VCaP (cell line): ENCODE measurements around the gene MAST3.

Source experiments
- H3K27ac ChIP-seq: fragments of 450-650 bp; 2 replicates; pipeline ENCODE4 v1.5.1; 2017
- TF ChIP-seq, protein P1 (sequence below): fragments of 450-650 bp; conservative IDR thresholded peaks from 2 replicates; pipeline ENCODE4 v1.5.1; 2017; ENCODE audit warnings: mild to moderate bottlenecking, moderate library complexity

The MAST3 gene

DNA sequence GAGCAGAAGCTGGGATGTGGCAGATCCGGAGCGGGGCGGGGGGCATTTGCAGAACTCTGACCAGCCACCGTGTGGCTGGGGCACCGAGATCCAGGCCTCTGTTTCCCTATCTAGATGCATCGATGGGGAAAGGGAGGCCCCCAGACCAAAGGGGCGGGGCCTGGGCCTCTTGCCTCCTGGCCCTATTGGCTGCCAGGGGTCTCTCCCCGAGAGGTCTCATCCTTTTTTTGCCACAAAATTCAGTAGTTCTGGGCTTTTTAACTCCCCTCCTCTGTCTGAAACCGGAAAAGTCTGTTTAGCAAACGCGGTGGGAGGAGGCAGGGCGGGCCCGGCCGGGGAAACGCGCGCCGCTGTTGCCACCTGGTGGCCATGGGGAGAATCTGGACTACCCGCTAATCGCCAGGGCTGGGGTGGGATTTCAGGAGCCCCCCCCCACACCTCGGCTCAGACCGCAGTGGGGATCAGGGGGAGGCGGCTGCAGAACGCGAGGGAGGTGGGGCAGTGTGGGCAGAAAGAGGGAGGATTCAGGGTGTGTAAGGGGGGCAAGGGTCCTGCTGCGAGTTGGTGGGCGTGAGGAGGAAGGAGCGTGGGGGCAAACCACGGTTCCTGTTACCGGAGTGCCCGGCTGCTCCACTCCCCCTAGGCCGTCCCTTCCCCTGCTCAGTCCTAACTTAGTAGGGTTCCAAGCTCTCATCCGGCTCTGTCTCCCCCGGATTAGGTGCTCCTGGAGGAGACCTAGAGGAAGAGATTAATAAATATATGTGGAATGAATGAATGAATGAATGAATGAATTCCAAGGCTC is 39.2 kb upstream of the MAST3 start:
- peak overlapping the region; percentile 68 for H3K27ac ChIP-seq
- TF ChIP-seq, protein P1, sequence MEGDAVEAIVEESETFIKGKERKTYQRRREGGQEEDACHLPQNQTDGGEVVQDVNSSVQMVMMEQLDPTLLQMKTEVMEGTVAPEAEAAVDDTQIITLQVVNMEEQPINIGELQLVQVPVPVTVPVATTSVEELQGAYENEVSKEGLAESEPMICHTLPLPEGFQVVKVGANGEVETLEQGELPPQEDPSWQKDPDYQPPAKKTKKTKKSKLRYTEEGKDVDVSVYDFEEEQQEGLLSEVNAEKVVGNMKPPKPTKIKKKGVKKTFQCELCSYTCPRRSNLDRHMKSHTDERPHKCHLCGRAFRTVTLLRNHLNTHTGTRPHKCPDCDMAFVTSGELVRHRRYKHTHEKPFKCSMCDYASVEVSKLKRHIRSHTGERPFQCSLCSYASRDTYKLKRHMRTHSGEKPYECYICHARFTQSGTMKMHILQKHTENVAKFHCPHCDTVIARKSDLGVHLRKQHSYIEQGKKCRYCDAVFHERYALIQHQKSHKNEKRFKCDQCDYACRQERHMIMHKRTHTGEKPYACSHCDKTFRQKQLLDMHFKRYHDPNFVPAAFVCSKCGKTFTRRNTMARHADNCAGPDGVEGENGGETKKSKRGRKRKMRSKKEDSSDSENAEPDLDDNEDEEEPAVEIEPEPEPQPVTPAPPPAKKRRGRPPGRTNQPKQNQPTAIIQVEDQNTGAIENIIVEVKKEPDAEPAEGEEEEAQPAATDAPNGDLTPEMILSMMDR, result peak; percentile 96

DNA sequence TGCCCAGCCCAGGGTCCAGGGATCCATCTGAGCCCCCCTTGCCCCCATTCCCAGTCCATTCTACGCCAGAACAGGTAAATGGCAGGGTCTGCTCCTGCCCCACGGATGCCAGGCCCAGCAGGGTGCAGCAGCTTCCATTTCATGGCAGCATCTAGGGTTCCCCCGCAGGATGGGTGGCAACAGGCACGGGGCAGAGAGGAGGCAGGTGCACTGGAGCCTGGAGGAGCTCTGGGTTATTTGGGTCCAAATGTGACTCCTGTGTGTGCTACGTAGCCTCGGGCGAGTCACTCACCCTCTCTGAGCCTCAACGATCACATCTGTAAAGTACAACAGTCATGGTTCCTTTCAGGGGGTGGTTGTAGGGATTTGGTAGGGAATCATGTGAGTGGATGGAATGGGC is 38.3 kb upstream of the MAST3 start:
- H3K27ac ChIP-seq, result no peak overlapping the region
- TF ChIP-seq, protein P1, result no peak

GRCh38 chr19:18059902-18060301 is 37.7 kb upstream of the MAST3 start:
- TF ChIP-seq, protein P1, result no peak

DNA sequence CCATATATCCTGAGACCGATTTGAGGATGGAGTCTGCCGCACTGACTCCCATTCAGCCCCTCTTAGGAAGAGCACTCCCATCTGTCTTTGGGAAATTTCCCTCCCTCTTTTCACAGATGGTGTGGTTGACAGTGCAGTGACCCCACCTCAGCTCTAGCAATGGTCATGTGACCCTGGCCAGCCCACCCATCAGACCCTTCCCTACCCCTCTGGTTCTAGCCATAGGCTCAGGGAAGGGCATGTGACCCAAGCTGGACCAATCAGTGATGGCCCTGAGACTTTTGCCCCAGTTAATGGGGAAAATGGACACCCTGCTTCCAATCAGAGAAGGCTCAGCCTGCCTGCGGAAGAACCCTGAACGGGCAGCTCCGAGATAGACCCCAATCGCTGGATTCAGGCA is 37.1 kb upstream of the MAST3 start:
- H3K27ac ChIP-seq, result no peak overlapping the region
- TF ChIP-seq, protein P1, result no peak

More at GRCh38 chr19:18059902-18060301, 37.7 kb upstream of the MAST3 start:
- H3K27ac ChIP-seq, result no peak overlapping the region

GRCh38 chr19:18062028-18062427 is 35.5 kb upstream of the MAST3 start:
- TF ChIP-seq, protein P1, result no peak
- no peak overlapping the region for H3K27ac ChIP-seq

DNA sequence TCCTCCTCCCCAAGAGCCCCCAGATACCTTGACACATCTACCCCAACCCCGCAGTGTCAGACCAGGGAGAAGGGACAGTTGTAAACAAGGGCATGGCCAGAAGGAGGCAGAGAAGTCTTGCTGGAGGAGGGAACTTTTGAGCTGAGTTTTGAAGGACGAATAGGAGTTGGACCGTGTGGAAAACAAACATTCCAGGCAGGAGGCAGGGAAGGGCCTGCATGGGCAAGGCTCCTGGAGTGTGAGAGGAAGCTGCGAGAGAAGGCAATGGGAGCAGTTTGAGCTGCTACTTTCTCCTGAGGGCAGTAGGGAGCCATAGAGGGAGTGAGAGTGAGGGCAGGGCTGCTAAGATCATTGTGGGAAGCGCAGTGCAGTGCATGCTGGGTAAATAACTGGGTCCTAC is 34.1 kb upstream of the MAST3 start:
- TF ChIP-seq, protein P1, result peak; percentile 12; the same call in 1 of the 2 replicates
- no peak overlapping the region for H3K27ac ChIP-seq

- H3K27ac ChIP-seq, result no peak overlapping the region
- TF ChIP-seq, protein P1, result no peak
These were observed 32.4 kb upstream of the MAST3 start for GRCh38 chr19:18065173-18065495.
